Psoas muscle (tissue), 8 donors: ENCODE measurements around the gene PLXDC2. TPM values are rescaled to one million over a fixed set of nuclear protein-coding genes. Genes with fewer than 3 reads are reported as not detected.
"Not testable (repeated sequence)": the region's sequence is repeated elsewhere in the genome, so short reads cannot be mapped to it uniquely, and the experiment has no call there.

ENCODE experiments used
- ATAC-seq, 4 donors: fragments of 200-7000 bp; cut with Tn5 transposase; one replicate each; pipeline ENCODE4 v1.9.1; 2020; ENCODE audit warnings: moderate library complexity in 3 of 4, mild to moderate bottlenecking in 2 of 4
- DNase-seq, 2 donors: peaks; one replicate each; pipeline ENCODE4 v3.0.0-alpha.2; 2020
- H3K27ac ChIP-seq: fragments of 200-600 bp; one replicate; pipeline ENCODE4 v1.8.0; 2022
- H3K27me3 ChIP-seq, 3 donors: fragments of 200-600 bp in 1 of 3; one replicate each; pipeline versions ENCODE4 v1.6.1 to v1.8.0; 2013 to 2022; ENCODE audit warnings: low read length in 2 of 3, mild to moderate bottlenecking in 2 of 3, moderate library complexity in 1 of 3; ENCODE audit not compliant: insufficient read depth in 3 of 3
- H3K36me3 ChIP-seq, 2 donors: fragments of 200-600 bp in 1 of 2; one replicate each; pipeline versions ENCODE4 v1.6.1 to v1.8.0; 2013 to 2022; ENCODE audit warnings: low read depth in 1 of 2, mild to moderate bottlenecking in 1 of 2, moderate library complexity in 1 of 2; ENCODE audit not compliant: insufficient read depth in 1 of 2
- H3K4me1 ChIP-seq: fragments of 200-600 bp; one replicate; pipeline ENCODE4 v1.8.0; 2022
- H3K4me3 ChIP-seq: fragments of 200-600 bp; one replicate; pipeline ENCODE4 v1.8.0; 2022; ENCODE audit warnings: mild to moderate bottlenecking
- H3K9me3 ChIP-seq: fragments of 200-600 bp; one replicate; pipeline ENCODE4 v1.8.0; 2022
- CTCF ChIP-seq: fragments of 200-600 bp; IDR thresholded peaks from one replicate; pipeline ENCODE4 v1.8.0; 2022; ENCODE audit warnings: antibody characterized with exemption
- WGBS, 3 donors: extraction: QIAGEN DNeasy Blood & Tissue Kit; methylation state at CpG; one replicate each; pipeline versions ENCODE4 v1.1.6 to v1.1.7; 2013; 5-methylcytosine and 5-hydroxymethylcytosine counted together
- intact Hi-C, 2 donors: fragments of 100-400 bp; cut with DNase I; formaldehyde crosslinking; loops; one replicate each; pipeline versions ENCODE4 v1.11.0 to v1.14.2; 2022
- long read RNA-seq, 2 donors: library from polyadenylated mRNA; unstranded; transcript quantifications; one replicate each; pipeline ENCODE4 v2.0.0, GENCODE V29; 2021
- polyA plus RNA-seq, 3 donors: library from polyadenylated mRNA; stranded (reverse); fragments of 200-250 nt; gene quantifications; one replicate each; pipeline ENCODE4 v1.2.3, GENCODE V29; 2013
- total RNA-seq, 4 donors: library from RNA; stranded (reverse); fragmentation: NEBNext Ultra II Directional in 2 of 4; extraction: Animal tissue kit (Norgen Biotek cat#: 25700) in 2 of 4; gene quantifications; one replicate each; pipeline versions ENCODE4 v1.2.1 to v1.2.4, GENCODE V29; 2021 to 2023
- donor health status: healthy with polysubstance abuse.
- donor health status: DM: no; HTN: no; CAD: no; lungs with moderate emphysema.
- donor health status: Bipolar disorder and iron deficiency.
- donor health status: healthy.
- donor health status: DM: yes; HTN: yes; CAD: no.
- donor health status: DM: no; HTN: no; CAD: no.
- donor health status: DM: no; HTN: no; CAD: no.
- donor health status: DM: yes; HTN: yes; CAD: no.

PLXDC2 gene
- 10 to 100 TPM in 3 of 4 donors, 1 to 10 TPM in 1; 8.7 to 21.4 (median 10.4) TPM for total RNA-seq
- polyA plus RNA-seq: 1 to 10 TPM; 2.3 to 9.2 (median 4.3) TPM
- long read RNA-seq, donor 1, full-length matches to known transcripts: 5 of 8 reads
- long read RNA-seq, donor 1, partial matches to known transcripts: 1 of 8 reads
- long read RNA-seq, donor 1, other reads (novel, unspliced or antisense): 2 of 8 reads
- long read RNA-seq, donor 2, full-length matches to known transcripts: 2 of 4 reads
- long read RNA-seq, donor 2, partial matches to known transcripts: 2 of 4 reads
- long read RNA-seq, donor 2, other reads (novel, unspliced or antisense): 0 of 4 reads

DNA sequence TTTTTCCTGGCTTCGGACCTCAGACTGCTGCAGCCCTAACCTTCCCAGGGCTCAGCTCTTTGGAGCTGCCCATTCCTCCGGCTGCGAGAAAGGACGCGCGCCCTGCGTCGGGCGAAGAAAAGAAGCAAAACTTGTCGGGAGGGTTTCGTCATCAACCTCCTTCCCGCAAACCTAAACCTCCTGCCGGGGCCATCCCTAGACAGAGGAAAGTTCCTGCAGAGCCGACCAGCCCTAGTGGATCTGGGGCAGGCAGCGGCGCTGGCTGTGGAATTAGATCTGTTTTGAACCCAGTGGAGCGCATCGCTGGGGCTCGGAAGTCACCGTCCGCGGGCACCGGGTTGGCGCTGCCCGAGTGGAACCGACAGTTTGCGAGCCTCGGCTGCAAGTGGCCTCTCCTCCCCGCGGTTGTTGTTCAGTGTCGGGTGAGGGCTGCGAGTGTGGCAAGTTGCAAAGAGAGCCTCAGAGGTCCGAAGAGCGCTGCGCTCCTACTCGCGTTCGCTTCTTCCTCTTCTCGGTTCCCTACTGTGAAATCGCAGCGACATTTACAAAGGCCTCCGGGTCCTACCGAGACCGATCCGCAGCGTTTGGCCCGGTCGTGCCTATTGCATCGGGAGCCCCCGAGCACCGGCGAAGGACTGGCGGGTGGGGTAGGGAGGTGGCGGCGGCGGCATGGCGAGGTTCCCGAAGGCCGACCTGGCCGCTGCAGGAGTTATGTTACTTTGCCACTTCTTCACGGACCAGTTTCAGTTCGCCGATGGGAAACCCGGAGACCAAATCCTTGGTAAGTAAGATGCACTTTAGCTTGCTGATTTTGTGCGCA is at the start of gene PLXDC2:
Gene PLXDC2 (plus strand): TSS at position 22 of the 820 bp plus-strand sequence.
- H3K4me3 ChIP-seq: peak within 1 kb of the TSS; percentile 83
- no peaks in the 10 kb centered on the region for H3K9me3 ChIP-seq
- TF ChIP-seq CTCF: no peak
- ATAC-seq: peak; percentile 45 to 54 (median 49)
- DNase-seq: peak; percentile 47 to 74
- intact Hi-C loops: loop anchor here in 1 of 2 donors (2.0 to 5.0 kb wide), 5 partner anchors 116 to 952 kb away; no protein-coding TSS in a partner anchor
- peak within 1 kb of the TSS; percentile 76 for H3K27ac ChIP-seq
- no peaks in the 10 kb centered on the region for H3K4me1 ChIP-seq
- 0 to 1% (median 1%) methylated on average over 63 to 65 of the region's 65 CpGs for WGBS, 3 donors
- no peaks in the 10 kb centered on the region for H3K36me3 ChIP-seq
- H3K27me3 ChIP-seq: peaks cover 0 to 4% (median 0%) of the 10 kb centered on the region in 3 donors

DNA sequence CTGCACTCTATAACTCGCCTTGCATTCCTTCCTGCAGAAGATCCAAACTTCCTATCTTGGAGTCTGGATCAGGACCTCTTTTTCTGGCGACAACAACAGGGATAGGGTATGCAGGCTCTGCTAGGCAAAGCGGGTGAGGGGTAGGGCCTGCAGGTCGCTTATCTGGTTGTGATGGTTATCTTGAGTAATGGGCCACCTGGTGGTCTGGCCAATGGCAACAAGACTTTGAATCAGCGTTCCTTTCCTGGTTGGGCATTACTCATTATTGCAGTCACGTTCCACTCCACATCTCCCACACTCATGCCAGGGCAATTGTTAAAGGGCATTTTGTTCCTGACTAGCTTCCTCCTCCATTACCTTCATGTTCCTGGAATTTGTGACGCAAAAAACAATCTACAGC is 48.4 kb upstream of the PLXDC2 start:
- DNase-seq (no peak), ATAC-seq (no peak)
- no peaks in the 10 kb centered on the region for H3K4me1 ChIP-seq
- no peaks in the 10 kb centered on the region for H3K27me3 ChIP-seq
- 53 to 61% (median 59%) methylated on average over 7 of the region's 7 CpGs for WGBS, 3 donors
- H3K4me3 ChIP-seq: no peak overlapping the region
- no peaks in the 10 kb centered on the region for H3K9me3 ChIP-seq
- H3K36me3 ChIP-seq: no peaks in the 10 kb centered on the region
- intact Hi-C loops: no loop called here
- no peak overlapping the region for H3K27ac ChIP-seq
- TF ChIP-seq CTCF: no peak

DNA sequence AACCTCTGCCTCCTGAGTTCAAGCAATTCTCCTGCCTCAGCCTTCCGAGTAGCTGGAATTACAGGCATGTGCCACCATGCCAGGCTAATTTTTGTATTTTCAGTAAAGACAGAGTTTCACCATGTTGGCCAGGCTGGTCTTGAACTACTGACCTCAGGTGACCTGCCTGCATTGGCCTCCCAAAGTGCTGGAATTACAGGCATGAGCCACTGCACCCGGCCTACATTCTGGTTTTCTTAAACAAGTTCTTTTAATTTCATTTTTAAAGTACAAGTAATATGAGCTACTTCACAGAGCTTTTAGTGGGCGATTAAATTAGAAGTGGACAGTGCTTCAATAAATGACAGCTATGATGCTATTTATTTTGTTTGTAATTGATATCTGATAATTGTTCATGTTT is 46.4 kb upstream of the PLXDC2 start:
- H3K27me3 ChIP-seq, intact Hi-C loops, DNase-seq, H3K4me3 ChIP-seq, H3K9me3 ChIP-seq, ATAC-seq, H3K36me3 ChIP-seq, H3K27ac ChIP-seq, H3K4me1 ChIP-seq: not testable (repeated sequence)
- 41 to 65% (median 47%) methylated on average over 3 of the region's 3 CpGs for WGBS, 3 donors

DNA sequence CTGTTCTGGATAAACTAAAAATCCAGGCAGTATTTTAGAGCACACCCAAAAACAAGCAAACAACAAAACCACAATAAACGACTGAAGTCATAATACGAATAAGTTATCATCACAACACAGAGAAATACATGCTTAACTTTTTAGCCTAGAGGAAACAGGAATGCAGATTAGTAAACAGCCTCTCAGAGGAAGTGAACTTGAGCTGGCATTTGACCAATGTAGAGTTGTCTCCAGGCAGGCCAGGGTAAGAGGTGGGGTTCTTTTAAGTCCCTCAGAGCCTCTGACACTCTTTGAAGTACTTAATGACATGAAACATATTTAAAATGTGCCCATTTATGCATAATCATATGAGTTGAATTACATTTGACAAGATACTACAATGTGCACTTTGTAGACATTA is 43.3 kb upstream of the PLXDC2 start:
- Histone ChIP-seq H3K27ac (no peak overlapping the region), H3K4me1 (no peaks in the 10 kb centered on the region), H3K4me3 (no peak overlapping the region), H3K27me3 (no peaks in the 10 kb centered on the region), H3K36me3 (no peaks in the 10 kb centered on the region), H3K9me3 (no peaks in the 10 kb centered on the region)
- TF ChIP-seq CTCF: no peak
- intact Hi-C loops: no loop called here
- ATAC-seq (no peak), DNase-seq (no peak)
- 74 to 81% (median 76%) methylated on average over 2 of the region's 2 CpGs for WGBS, 3 donors

- Histone ChIP-seq H3K36me3 (no peaks in the 10 kb centered on the region), H3K4me1 (no peaks in the 10 kb centered on the region), H3K4me3 (no peak overlapping the region), H3K27ac (no peak overlapping the region), H3K27me3 (no peaks in the 10 kb centered on the region), H3K9me3 (no peaks in the 10 kb centered on the region)
- intact Hi-C loops: no loop called here
- ATAC-seq: no peak
- TF ChIP-seq CTCF: no peak
- 85 to 91% (median 85%) methylated on average over 2 of the region's 2 CpGs for WGBS, 3 donors
- DNase-seq: no peak
Measured at GRCh38 chr10:19775296-19775695, 40.9 kb upstream of the PLXDC2 start.
